Right lobe of liver (tissue), 4 donors: ENCODE data around the gene TPRKB.
"Not testable (repeated sequence)": the region's sequence is repeated elsewhere in the genome, so short reads cannot be mapped to it uniquely, and the experiment has no call there.

Experiments used
- POLR2A ChIP-seq: fragments of 450-650 bp; IDR thresholded peaks from one replicate; pipeline ENCODE4 v1.6.1; 2017; ENCODE audit warnings: antibody characterized with exemption, mild to moderate bottlenecking
- TF ChIP-seq, protein P1 (sequence below), 4 donors: fragments of 200-600 bp in 3 of 4; fragments of 450-650 bp in 1 of 4; IDR thresholded peaks; one replicate each; pipeline versions ENCODE4 v1.5.1 to v1.8.0; 2016 to 2022; ENCODE audit warnings: antibody characterized with exemption in 4 of 4, mild to moderate bottlenecking in 2 of 4
- donor health status: DM: no; HTN: no; CAD: no.
- donor health status: DM: no; HTN: no; CAD: no.
- donor health status: DM: no; HTN: yes; CAD: no.

GRCh38 chr2:73688494-73688893 is 48.7 kb downstream of the TPRKB start:
- TF ChIP-seq, protein P1, sequence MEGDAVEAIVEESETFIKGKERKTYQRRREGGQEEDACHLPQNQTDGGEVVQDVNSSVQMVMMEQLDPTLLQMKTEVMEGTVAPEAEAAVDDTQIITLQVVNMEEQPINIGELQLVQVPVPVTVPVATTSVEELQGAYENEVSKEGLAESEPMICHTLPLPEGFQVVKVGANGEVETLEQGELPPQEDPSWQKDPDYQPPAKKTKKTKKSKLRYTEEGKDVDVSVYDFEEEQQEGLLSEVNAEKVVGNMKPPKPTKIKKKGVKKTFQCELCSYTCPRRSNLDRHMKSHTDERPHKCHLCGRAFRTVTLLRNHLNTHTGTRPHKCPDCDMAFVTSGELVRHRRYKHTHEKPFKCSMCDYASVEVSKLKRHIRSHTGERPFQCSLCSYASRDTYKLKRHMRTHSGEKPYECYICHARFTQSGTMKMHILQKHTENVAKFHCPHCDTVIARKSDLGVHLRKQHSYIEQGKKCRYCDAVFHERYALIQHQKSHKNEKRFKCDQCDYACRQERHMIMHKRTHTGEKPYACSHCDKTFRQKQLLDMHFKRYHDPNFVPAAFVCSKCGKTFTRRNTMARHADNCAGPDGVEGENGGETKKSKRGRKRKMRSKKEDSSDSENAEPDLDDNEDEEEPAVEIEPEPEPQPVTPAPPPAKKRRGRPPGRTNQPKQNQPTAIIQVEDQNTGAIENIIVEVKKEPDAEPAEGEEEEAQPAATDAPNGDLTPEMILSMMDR (IDR thresholded peaks at IDR 0.05), result not testable (repeated sequence)
- TF ChIP-seq POLR2A, result not testable (repeated sequence)
